ENCODE measurements around the gene LRRC74A.

DNA sequence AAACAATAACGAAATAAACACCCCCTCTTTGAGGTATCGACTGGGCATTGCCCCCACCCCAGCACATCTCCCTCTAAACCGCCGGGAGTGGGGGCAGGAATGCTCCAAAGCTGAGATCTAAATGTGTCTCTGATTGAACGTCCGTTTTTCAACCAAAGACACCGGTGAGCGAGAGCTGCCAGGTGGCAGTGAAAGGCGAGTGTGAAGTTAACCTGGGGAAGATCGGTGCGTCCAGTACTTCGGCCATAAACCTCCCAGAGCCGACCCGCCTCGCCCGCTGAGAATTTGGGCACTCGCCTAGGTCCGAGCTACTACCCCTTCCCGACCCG is 14.2 kb upstream of the LRRC74A start:
- no peak for TF ChIP-seq POLR2A (IDR thresholded peaks at IDR 0.05)
- no peak for TF ChIP-seq EP300 (IDR thresholded peaks at IDR 0.05)
